Measurements from ENCODE around the gene MCL1. TPM values are rescaled to one million over a fixed set of nuclear protein-coding genes. Genes with fewer than 3 reads are reported as not detected.

The MCL1 gene
- total RNA-seq, 1 donor from 2014 or later = 394 TPM

- Histone ChIP-seq H3K4me3 (peak overlapping the region in 1 of 2 donors; percentile 63), H3K4me1 (peaks cover 32 to 53% of the 10 kb centered on the region in 2 donors), H3K27me3 (no peaks in the 10 kb centered on the region), H3K36me3 (peaks cover 7 to 36% of the 10 kb centered on the region in 2 donors), H3K9me3 (no peaks in the 10 kb centered on the region), H3K27ac (peak overlapping the region; percentile 98 to 100)
- DNase-seq (ENCODE audit: low spot score in 2 of 2) = no peak
- intact Hi-C loops (cut with DNase I) = loop anchor here (10.0 kb wide), 3 partner anchors 136 to 416 kb away; partner anchors contain the start of genes ARNT, CERS2 and GOLPH3L
- TF ChIP-seq CTCF (IDR thresholded peaks at IDR 0.05) = no peak
These were observed 21.1 kb downstream of the MCL1 start for GRCh38 chr1:150558303-150558704.

GRCh38 chr1:150557813-150558212 lies 21.6 kb downstream of the MCL1 start:
- no peak for DNase-seq (ENCODE audit: low spot score in 2 of 2)
- Histone ChIP-seq H3K27ac (peak overlapping the region; percentile 98 to 100), H3K4me1 (peaks cover 31 to 53% of the 10 kb centered on the region in 2 donors), H3K27me3 (no peaks in the 10 kb centered on the region), H3K9me3 (no peaks in the 10 kb centered on the region), H3K36me3 (peaks cover 7 to 36% of the 10 kb centered on the region in 2 donors), H3K4me3 (no peak overlapping the region)
- intact Hi-C loops (cut with DNase I) = loop anchor here (10.0 kb wide), 3 partner anchors 137 to 417 kb away; partner anchors contain the start of genes ARNT, CERS2 and GOLPH3L
- TF ChIP-seq CTCF (IDR thresholded peaks at IDR 0.05) = no peak

- Histone ChIP-seq H3K4me1 (peaks cover 28 to 51% of the 10 kb centered on the region in 2 donors), H3K9me3 (no peaks in the 10 kb centered on the region), H3K27me3 (no peaks in the 10 kb centered on the region), H3K36me3 (peaks cover 7 to 36% of the 10 kb centered on the region in 2 donors), H3K4me3 (no peak overlapping the region), H3K27ac (no peak overlapping the region)
- no peak for TF ChIP-seq CTCF (IDR thresholded peaks at IDR 0.05)
- no peak for DNase-seq (ENCODE audit: low spot score in 2 of 2)
- intact Hi-C loops (cut with DNase I) = loop anchor here (10.0 kb wide), 3 partner anchors 138 to 418 kb away; partner anchors contain the start of genes ARNT, CERS2 and GOLPH3L
These were observed 22.3 kb downstream of the MCL1 start for GRCh38 chr1:150557065-150557600.

- Histone ChIP-seq H3K4me1 (peaks cover 37 to 56% of the 10 kb centered on the region in 2 donors), H3K27me3 (no peaks in the 10 kb centered on the region), H3K36me3 (peaks cover 7 to 36% of the 10 kb centered on the region in 2 donors), H3K9me3 (no peaks in the 10 kb centered on the region), H3K4me3 (no peak overlapping the region), H3K27ac (no peak overlapping the region)
- no peak for TF ChIP-seq CTCF (IDR thresholded peaks at IDR 0.05)
- DNase-seq (ENCODE audit: low spot score in 2 of 2) = no peak
- intact Hi-C loops (cut with DNase I) = loop anchor here (10.0 kb wide), 3 partner anchors 139 to 419 kb away; partner anchors contain the start of genes ARNT, CERS2 and GOLPH3L
These were observed 23.2 kb downstream of the MCL1 start for GRCh38 chr1:150555971-150556865.

- TF ChIP-seq CTCF (IDR thresholded peaks at IDR 0.05) = no peak
- intact Hi-C loops (cut with DNase I) = loop anchor here (10.0 kb wide), 3 partner anchors 139 to 419 kb away; partner anchors contain the start of genes ARNT, CERS2 and GOLPH3L
- H3K36me3 ChIP-seq = peaks cover 7 to 36% of the 10 kb centered on the region in 2 donors
- DNase-seq (ENCODE audit: low spot score in 2 of 2) = no peak
- H3K4me1 ChIP-seq = peaks cover 35 to 60% of the 10 kb centered on the region in 2 donors
- no peaks in the 10 kb centered on the region for H3K27me3 ChIP-seq
- H3K4me3 ChIP-seq = no peak overlapping the region
- H3K9me3 ChIP-seq = no peaks in the 10 kb centered on the region
- H3K27ac ChIP-seq = no peak overlapping the region
These were observed 24.0 kb downstream of the MCL1 start for GRCh38 chr1:150555198-150555970.

Data from ascending aorta (tissue), 2 donors.